Fibroblast of lung (primary cell): ENCODE results near the gene TIAM1.

ENCODE experiments used
- EZH2 ChIP-seq: IDR thresholded peaks from 2 replicates; pipeline ENCODE4 v1.5.1; 2012; ENCODE audit warnings: low read length, control low read depth, mild to moderate bottlenecking; ENCODE audit errors: missing control alignments
- TF ChIP-seq, protein P1 (sequence below), 2 donors: IDR thresholded peaks in 1 of 2; conservative IDR thresholded peaks in 1 of 2; 1 replicate in 1 of 2; 2 replicates in 1 of 2; pipeline ENCODE4 v1.5.1; 2011 to 2012; ENCODE audit warnings: low read length in 2 of 2, control low read depth in 1 of 2, inconsistent platforms in 1 of 2, low read depth in 1 of 2, mild to moderate bottlenecking in 1 of 2

DNA sequence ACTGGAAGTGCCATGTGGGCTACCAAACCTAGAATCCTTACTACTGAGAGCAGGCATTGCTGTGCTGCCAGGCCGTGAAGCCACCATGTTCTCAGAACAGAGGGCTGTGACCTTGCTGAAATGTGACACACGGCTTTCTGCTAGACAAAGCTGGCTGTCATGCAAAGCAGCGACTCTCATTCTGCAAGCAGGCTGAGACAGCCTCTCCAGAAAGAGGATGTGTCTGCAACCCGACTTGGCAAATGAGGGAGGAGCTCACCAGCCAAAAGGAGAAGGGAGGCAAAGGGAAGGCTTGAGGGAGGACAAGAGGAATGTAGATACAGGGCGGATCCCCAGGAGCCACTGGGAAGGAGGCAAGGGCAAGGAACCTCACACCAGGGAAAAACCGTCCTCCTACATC, 220.1 kb downstream of the TIAM1 start:
- TF ChIP-seq, protein P1, sequence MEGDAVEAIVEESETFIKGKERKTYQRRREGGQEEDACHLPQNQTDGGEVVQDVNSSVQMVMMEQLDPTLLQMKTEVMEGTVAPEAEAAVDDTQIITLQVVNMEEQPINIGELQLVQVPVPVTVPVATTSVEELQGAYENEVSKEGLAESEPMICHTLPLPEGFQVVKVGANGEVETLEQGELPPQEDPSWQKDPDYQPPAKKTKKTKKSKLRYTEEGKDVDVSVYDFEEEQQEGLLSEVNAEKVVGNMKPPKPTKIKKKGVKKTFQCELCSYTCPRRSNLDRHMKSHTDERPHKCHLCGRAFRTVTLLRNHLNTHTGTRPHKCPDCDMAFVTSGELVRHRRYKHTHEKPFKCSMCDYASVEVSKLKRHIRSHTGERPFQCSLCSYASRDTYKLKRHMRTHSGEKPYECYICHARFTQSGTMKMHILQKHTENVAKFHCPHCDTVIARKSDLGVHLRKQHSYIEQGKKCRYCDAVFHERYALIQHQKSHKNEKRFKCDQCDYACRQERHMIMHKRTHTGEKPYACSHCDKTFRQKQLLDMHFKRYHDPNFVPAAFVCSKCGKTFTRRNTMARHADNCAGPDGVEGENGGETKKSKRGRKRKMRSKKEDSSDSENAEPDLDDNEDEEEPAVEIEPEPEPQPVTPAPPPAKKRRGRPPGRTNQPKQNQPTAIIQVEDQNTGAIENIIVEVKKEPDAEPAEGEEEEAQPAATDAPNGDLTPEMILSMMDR (conservative IDR thresholded peaks at IDR 0.05 in 1 of 2, IDR thresholded peaks at IDR 0.05 in 1 of 2; ENCODE audit: low read depth in 1 of 2, low read length in 2 of 2) = no peak
- no peak for TF ChIP-seq EZH2
